GM19240 (cell line): ENCODE measurements around the gene RAD21L1.

Experiments used
- DNase-seq: peaks from one replicate; pipeline ENCODE4 v3.0.0; 2011; ENCODE audit warnings: low spot score; ENCODE audit not compliant: insufficient read length

Gene RAD21L1

GRCh38 chr20:1269235-1269634 lies 43.4 kb downstream of the RAD21L1 start:
- DNase-seq: no peak

- no peak for DNase-seq
Measured at GRCh38 chr20:1269850-1270249, 44.0 kb downstream of the RAD21L1 start.

GRCh38 chr20:1272368-1273100 lies 46.7 kb downstream of the RAD21L1 start:
- DNase-seq: no peak

GRCh38 chr20:1273366-1273765 lies 47.5 kb downstream of the RAD21L1 start:
- no peak for DNase-seq

GRCh38 chr20:1274485-1275311 lies 48.9 kb downstream of the RAD21L1 start:
- DNase-seq: no peak

GRCh38 chr20:1275919-1276318 lies 50.1 kb downstream of the RAD21L1 start:
- DNase-seq: no peak

GRCh38 chr20:1277529-1278322 lies 51.9 kb downstream of the RAD21L1 start:
- no peak for DNase-seq

GRCh38 chr20:1278993-1279392 lies 53.1 kb downstream of the RAD21L1 start:
- no peak for DNase-seq

GRCh38 chr20:1280195-1281102 lies 54.6 kb downstream of the RAD21L1 start:
- DNase-seq: no peak

GRCh38 chr20:1281279-1282057 lies 55.6 kb downstream of the RAD21L1 start:
- no peak for DNase-seq

GRCh38 chr20:1282966-1283365 lies 57.1 kb downstream of the RAD21L1 start:
- no peak for DNase-seq

- DNase-seq: no peak
Measured at GRCh38 chr20:1283522-1284510, 58.0 kb downstream of the RAD21L1 start.

- no peak for DNase-seq
Measured at GRCh38 chr20:1286267-1287024, 60.6 kb downstream of the RAD21L1 start.

GRCh38 chr20:1287306-1287705 lies 61.5 kb downstream of the RAD21L1 start:
- DNase-seq: no peak

GRCh38 chr20:1287787-1288569 lies 62.1 kb downstream of the RAD21L1 start:
- DNase-seq: no peak

- DNase-seq: no peak
Measured at GRCh38 chr20:1291191-1291741, 65.4 kb downstream of the RAD21L1 start.

GRCh38 chr20:1292620-1293019 lies 66.8 kb downstream of the RAD21L1 start:
- no peak for DNase-seq
